A549 (cell line): ENCODE measurements around the gene PICK1.

Source experiments
- BCL3 ChIP-seq: fragments of >200 bp; sonication (Bioruptor Twin); formaldehyde crosslinking; IDR thresholded peaks from 3 replicates; pipeline ENCODE4 v1.6.1; 2016
- CHD4 ChIP-seq: fragments of 200-600 bp; sonication (generic); IDR thresholded peaks from 2 replicates; pipeline ENCODE4 v1.6.1; 2016; ENCODE audit warnings: antibody characterized with exemption, mild to moderate bottlenecking, borderline replicate concordance
- CTCF ChIP-seq: fragments of >200 bp; sonication (Bioruptor Twin); formaldehyde crosslinking; IDR thresholded peaks from 3 replicates; pipeline ENCODE4 v1.5.1; 2016
- ELK1 ChIP-seq: fragments of 150-350 bp; IDR thresholded peaks from 2 replicates; pipeline ENCODE4 v1.6.1; 2014; ENCODE audit warnings: low read depth, mild to moderate bottlenecking, low read length
- EP300 ChIP-seq, 2 experiments: fragments of >200 bp; sonication (Bioruptor Twin); formaldehyde crosslinking; IDR thresholded peaks; 2 replicates in 1 of 2; 3 replicates in 1 of 2; pipeline ENCODE4 v1.6.1; 2016 to 2017
- POLR2A ChIP-seq: IDR thresholded peaks from 2 replicates; pipeline ENCODE4 v1.6.1; 2012; ENCODE audit warnings: mild to moderate bottlenecking, low read length
- ZNF302 ChIP-seq: fragments of 250-450 bp; sonication (Bioruptor Pico); IDR thresholded peaks from 2 replicates; pipeline ENCODE4 v1.9.0; 2021; ENCODE audit warnings: inconsistent platforms, mild to moderate bottlenecking, moderate library complexity

- TF ChIP-seq EP300 (IDR thresholded peaks at IDR 0.05) (no peak), CHD4 (no peak), ELK1 (no peak), POLR2A (no peak), BCL3 (no peak), ZNF302 (CRISPR knock-in tag) (no peak), CTCF (no peak)
Measured at GRCh38 chr22:38085501-38085900, 28.3 kb downstream of the PICK1 start.
